ENCODE measurements around the gene PTPRT.

DNA sequence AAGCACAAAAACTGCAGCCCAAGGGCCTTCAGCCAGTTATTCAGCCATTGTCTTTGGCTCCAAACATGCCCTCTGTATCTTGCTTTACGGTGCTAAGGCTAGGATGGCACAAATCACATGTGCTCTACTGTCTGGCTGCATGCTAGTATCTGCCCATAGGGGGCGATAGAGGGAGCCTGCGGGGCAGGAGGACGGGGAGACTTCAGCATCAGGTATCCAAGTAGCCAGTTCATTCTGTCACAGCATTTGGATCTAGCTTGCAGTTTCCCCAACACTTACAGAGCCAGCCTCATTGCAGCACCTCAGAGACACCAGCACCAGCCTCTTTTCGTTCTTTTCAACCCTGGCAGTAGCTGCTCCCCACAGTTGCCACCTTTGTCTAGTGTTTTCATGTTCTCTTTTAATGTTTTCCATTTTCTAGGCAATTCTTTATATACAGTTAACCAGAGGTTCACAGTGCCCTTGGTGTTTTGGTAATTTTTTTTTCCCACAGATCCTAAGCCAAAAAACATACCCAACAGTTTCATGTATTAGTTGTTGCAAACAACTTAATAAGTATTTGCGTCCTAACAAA, 705.9 kb downstream of the PTPRT start:
- TF ChIP-seq, protein P1, sequence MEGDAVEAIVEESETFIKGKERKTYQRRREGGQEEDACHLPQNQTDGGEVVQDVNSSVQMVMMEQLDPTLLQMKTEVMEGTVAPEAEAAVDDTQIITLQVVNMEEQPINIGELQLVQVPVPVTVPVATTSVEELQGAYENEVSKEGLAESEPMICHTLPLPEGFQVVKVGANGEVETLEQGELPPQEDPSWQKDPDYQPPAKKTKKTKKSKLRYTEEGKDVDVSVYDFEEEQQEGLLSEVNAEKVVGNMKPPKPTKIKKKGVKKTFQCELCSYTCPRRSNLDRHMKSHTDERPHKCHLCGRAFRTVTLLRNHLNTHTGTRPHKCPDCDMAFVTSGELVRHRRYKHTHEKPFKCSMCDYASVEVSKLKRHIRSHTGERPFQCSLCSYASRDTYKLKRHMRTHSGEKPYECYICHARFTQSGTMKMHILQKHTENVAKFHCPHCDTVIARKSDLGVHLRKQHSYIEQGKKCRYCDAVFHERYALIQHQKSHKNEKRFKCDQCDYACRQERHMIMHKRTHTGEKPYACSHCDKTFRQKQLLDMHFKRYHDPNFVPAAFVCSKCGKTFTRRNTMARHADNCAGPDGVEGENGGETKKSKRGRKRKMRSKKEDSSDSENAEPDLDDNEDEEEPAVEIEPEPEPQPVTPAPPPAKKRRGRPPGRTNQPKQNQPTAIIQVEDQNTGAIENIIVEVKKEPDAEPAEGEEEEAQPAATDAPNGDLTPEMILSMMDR (conservative IDR thresholded peaks at IDR 0.05; ENCODE audit: low read depth, low read length) = peak; percentile 70
- no peak for TF ChIP-seq EZH2 (IDR thresholded peaks at IDR 0.05; ENCODE audit: borderline replicate concordance, low read depth, low read length, poor library complexity, severe bottlenecking)
